ENCODE measurements around the gene GNAT2.

- TF ChIP-seq EZH2 (IDR thresholded peaks at IDR 0.05; ENCODE audit: insufficient read depth, poor library complexity, severe bottlenecking) (no peak), EZH2phosphoT487 (IDR thresholded peaks at IDR 0.05; ENCODE audit: insufficient read depth, low read depth) (no peak)
Observed at GRCh38 chr1:109641078-109641740, 21.8 kb upstream of the GNAT2 start.

Measured in GM23248 (cell line).